Loucy (cell line): ENCODE data around the gene PTPRN2.

Source experiments
- H2AFZ ChIP-seq: fragments of 200-600 bp; sonication (generic); 2 replicates; pipeline ENCODE4 v1.6.0; 2016; ENCODE audit warnings: antibody characterized with exemption, mild to moderate bottlenecking, low read length, moderate library complexity
- H3F3A ChIP-seq: fragments of 200-600 bp; 2 replicates; pipeline ENCODE4 v1.6.0; 2016; ENCODE audit warnings: antibody characterized with exemption, low read depth, mild to moderate bottlenecking
- H3K27me3 ChIP-seq: fragments of 200-600 bp; sonication (generic); 2 replicates; pipeline ENCODE4 v1.6.1; 2014; ENCODE audit warnings: low read length, mild to moderate bottlenecking; ENCODE audit not compliant: insufficient read depth, poor library complexity, severe bottlenecking
- H3K36me3 ChIP-seq: fragments of 200-600 bp; sonication (generic); 2 replicates; pipeline ENCODE4 v1.6.1; 2016; ENCODE audit warnings: low read length; ENCODE audit not compliant: insufficient read depth
- H3K4me1 ChIP-seq: fragments of 200-600 bp; sonication (generic); 2 replicates; pipeline ENCODE4 v1.5.1; 2014; ENCODE audit warnings: low read length, mild to moderate bottlenecking; ENCODE audit not compliant: insufficient read depth, poor library complexity, severe bottlenecking
- H3K4me2 ChIP-seq: fragments of 200-600 bp; sonication (generic); 2 replicates; pipeline ENCODE4 v1.6.0; 2014; ENCODE audit warnings: antibody characterized with exemption, low read length, low read depth, mild to moderate bottlenecking; ENCODE audit not compliant: poor library complexity, severe bottlenecking
- H3K4me3 ChIP-seq: fragments of 200-600 bp; sonication (generic); 2 replicates; pipeline ENCODE4 v1.5.1; 2014; ENCODE audit warnings: low read length, mild to moderate bottlenecking, mixed read lengths; ENCODE audit not compliant: poor library complexity, severe bottlenecking
- H3K79me2 ChIP-seq: fragments of 200-600 bp; sonication (generic); 2 replicates; pipeline ENCODE4 v1.6.1; 2014; ENCODE audit warnings: low read length; ENCODE audit not compliant: insufficient read depth
- H3K9ac ChIP-seq: fragments of 200-600 bp; sonication (generic); 2 replicates; pipeline ENCODE4 v1.6.0; 2014; ENCODE audit warnings: mild to moderate bottlenecking, low read depth, low read length, moderate library complexity; ENCODE audit not compliant: poor library complexity, severe bottlenecking
- H3K9me2 ChIP-seq: fragments of 200-600 bp; sonication (generic); replicated peaks from 2 replicates; pipeline ENCODE4 v1.6.1; 2016; ENCODE audit warnings: low read depth, low read length, mixed read lengths
- H3K9me3 ChIP-seq: fragments of 200-600 bp; sonication (generic); 2 replicates; pipeline ENCODE4 v1.6.1; 2014; ENCODE audit warnings: mild to moderate bottlenecking, antibody characterized with exemption, low read length, low read depth; ENCODE audit not compliant: insufficient read depth
- H4K20me1 ChIP-seq: fragments of 200-600 bp; sonication (generic); 2 replicates; pipeline ENCODE4 v1.6.0; 2014; ENCODE audit warnings: antibody characterized with exemption, low read length, mild to moderate bottlenecking; ENCODE audit not compliant: insufficient read depth, poor library complexity, severe bottlenecking
- EZH2phosphoT487 ChIP-seq: fragments of 200-600 bp; IDR thresholded peaks from 2 replicates; pipeline ENCODE4 v1.6.1; 2018; ENCODE audit warnings: antibody characterized with exemption, mild to moderate bottlenecking, moderate library complexity, borderline replicate concordance
- TF ChIP-seq, protein P1 (sequence below): fragments of 200-600 bp; sonication (generic); conservative IDR thresholded peaks from 2 replicates; pipeline ENCODE4 v1.5.1; 2014; ENCODE audit warnings: mild to moderate bottlenecking, antibody characterized with exemption, low read length

Gene PTPRN2

DNA sequence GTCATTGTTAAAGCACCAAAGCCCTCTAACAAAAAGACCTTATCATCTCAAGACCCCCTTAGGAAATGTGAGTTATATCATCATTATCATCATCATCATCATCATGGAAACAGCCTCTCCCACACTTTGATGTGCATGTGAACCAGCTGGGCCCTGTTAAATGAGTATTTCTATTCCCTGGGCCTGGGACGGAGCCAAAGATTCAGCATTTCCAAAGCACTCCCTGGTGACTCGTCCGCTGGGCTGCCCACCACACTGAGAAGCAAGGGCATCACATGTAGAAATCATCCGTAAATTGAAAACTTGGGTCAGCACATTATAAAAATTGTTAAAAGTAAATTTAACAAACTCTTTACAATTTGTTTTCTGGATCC lies 88.6 kb downstream of the PTPRN2 start:
- Histone ChIP-seq H3K9ac (no peak overlapping the region), H2AFZ (no peak overlapping the region), H3K9me3 (peaks cover 4% of the 10 kb centered on the region; the same call in 1 of the 2 replicates), H3K79me2 (no peaks in the 10 kb centered on the region), H4K20me1 (no peaks in the 10 kb centered on the region), H3K9me2 (no peaks in the 10 kb centered on the region), H3K27me3 (no peaks in the 10 kb centered on the region), H3K4me1 (no peaks in the 10 kb centered on the region), H3K4me2 (no peak overlapping the region), H3F3A (no peaks in the 10 kb centered on the region), H3K4me3 (no peak overlapping the region), H3K36me3 (no peaks in the 10 kb centered on the region)
- TF ChIP-seq, protein P1, sequence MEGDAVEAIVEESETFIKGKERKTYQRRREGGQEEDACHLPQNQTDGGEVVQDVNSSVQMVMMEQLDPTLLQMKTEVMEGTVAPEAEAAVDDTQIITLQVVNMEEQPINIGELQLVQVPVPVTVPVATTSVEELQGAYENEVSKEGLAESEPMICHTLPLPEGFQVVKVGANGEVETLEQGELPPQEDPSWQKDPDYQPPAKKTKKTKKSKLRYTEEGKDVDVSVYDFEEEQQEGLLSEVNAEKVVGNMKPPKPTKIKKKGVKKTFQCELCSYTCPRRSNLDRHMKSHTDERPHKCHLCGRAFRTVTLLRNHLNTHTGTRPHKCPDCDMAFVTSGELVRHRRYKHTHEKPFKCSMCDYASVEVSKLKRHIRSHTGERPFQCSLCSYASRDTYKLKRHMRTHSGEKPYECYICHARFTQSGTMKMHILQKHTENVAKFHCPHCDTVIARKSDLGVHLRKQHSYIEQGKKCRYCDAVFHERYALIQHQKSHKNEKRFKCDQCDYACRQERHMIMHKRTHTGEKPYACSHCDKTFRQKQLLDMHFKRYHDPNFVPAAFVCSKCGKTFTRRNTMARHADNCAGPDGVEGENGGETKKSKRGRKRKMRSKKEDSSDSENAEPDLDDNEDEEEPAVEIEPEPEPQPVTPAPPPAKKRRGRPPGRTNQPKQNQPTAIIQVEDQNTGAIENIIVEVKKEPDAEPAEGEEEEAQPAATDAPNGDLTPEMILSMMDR: no peak
- TF ChIP-seq EZH2phosphoT487: no peak

GRCh38 chr7:158498443-158499081 lies 89.1 kb downstream of the PTPRN2 start:
- peaks cover 3% of the 10 kb centered on the region; the same call in 1 of the 2 replicates for H3K9me3 ChIP-seq
- H3K4me1 ChIP-seq: no peaks in the 10 kb centered on the region
- no peaks in the 10 kb centered on the region for H3K9me2 ChIP-seq
- no peak overlapping the region for H3K4me3 ChIP-seq
- H2AFZ ChIP-seq: no peak overlapping the region
- H4K20me1 ChIP-seq: no peaks in the 10 kb centered on the region
- H3K9ac ChIP-seq: no peak overlapping the region
- no peak overlapping the region for H3K4me2 ChIP-seq
- H3K27me3 ChIP-seq: no peaks in the 10 kb centered on the region
- no peaks in the 10 kb centered on the region for H3K79me2 ChIP-seq
- H3F3A ChIP-seq: no peaks in the 10 kb centered on the region
- H3K36me3 ChIP-seq: no peaks in the 10 kb centered on the region
- TF ChIP-seq, protein P1: no peak
- TF ChIP-seq EZH2phosphoT487: no peak

GRCh38 chr7:158497627-158498026 lies 90.0 kb downstream of the PTPRN2 start:
- Histone ChIP-seq H2AFZ (no peak overlapping the region), H3K4me1 (no peaks in the 10 kb centered on the region), H3K9me3 (no peaks in the 10 kb centered on the region), H3K4me3 (no peak overlapping the region), H3K4me2 (no peak overlapping the region), H3F3A (no peaks in the 10 kb centered on the region), H3K27me3 (no peaks in the 10 kb centered on the region), H3K79me2 (no peaks in the 10 kb centered on the region), H3K9me2 (no peaks in the 10 kb centered on the region), H3K9ac (no peak overlapping the region), H4K20me1 (no peaks in the 10 kb centered on the region), H3K36me3 (no peaks in the 10 kb centered on the region)
- no peak for TF ChIP-seq EZH2phosphoT487
- TF ChIP-seq, protein P1: no peak
